Fibroblast of villous mesenchyme (primary cell): Measurements from ENCODE around the gene VPS13A. TPM values are rescaled to one million over a fixed set of nuclear protein-coding genes. Genes with fewer than 3 reads are reported as not detected.

ENCODE experiments used
- DNase-seq: peaks from one replicate; pipeline ENCODE4 v3.0.0-alpha.2; 2010; ENCODE audit warnings: low read depth
- H3K4me3 ChIP-seq: 2 replicates; pipeline ENCODE4 v1.5.1; 2011; ENCODE audit warnings: low read depth, mild to moderate bottlenecking, low read length
- total RNA-seq: library from RNA; depleted of rRNA; stranded (reverse); fragments of >200 nt; gene quantifications from 2 replicates; pipeline ENCODE4 v1.2.3, GENCODE V29; 2012
- TF ChIP-seq, protein P1 (sequence below): IDR thresholded peaks from 2 replicates; pipeline ENCODE4 v1.5.1; 2012; ENCODE audit warnings: low read depth, mild to moderate bottlenecking, low read length; ENCODE audit not compliant: insufficient read depth

VPS13A gene
- total RNA-seq, 1 donor = 53.1 TPM

- H3K4me3 ChIP-seq = no peak overlapping the region
- TF ChIP-seq, protein P1, sequence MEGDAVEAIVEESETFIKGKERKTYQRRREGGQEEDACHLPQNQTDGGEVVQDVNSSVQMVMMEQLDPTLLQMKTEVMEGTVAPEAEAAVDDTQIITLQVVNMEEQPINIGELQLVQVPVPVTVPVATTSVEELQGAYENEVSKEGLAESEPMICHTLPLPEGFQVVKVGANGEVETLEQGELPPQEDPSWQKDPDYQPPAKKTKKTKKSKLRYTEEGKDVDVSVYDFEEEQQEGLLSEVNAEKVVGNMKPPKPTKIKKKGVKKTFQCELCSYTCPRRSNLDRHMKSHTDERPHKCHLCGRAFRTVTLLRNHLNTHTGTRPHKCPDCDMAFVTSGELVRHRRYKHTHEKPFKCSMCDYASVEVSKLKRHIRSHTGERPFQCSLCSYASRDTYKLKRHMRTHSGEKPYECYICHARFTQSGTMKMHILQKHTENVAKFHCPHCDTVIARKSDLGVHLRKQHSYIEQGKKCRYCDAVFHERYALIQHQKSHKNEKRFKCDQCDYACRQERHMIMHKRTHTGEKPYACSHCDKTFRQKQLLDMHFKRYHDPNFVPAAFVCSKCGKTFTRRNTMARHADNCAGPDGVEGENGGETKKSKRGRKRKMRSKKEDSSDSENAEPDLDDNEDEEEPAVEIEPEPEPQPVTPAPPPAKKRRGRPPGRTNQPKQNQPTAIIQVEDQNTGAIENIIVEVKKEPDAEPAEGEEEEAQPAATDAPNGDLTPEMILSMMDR = no peak
- DNase-seq = peak; percentile 85
Measured at GRCh38 chr9:77163884-77164283, 13.4 kb upstream of the VPS13A start.

- no peak overlapping the region for H3K4me3 ChIP-seq
- TF ChIP-seq, protein P1 = no peak
- no peak for DNase-seq
Measured at GRCh38 chr9:77166193-77166592, 11.1 kb upstream of the VPS13A start.

GRCh38 chr9:77170991-77171699 lies 6.2 kb upstream of the VPS13A start:
- DNase-seq = no peak
- no peak overlapping the region for H3K4me3 ChIP-seq
- TF ChIP-seq, protein P1 = no peak

DNA sequence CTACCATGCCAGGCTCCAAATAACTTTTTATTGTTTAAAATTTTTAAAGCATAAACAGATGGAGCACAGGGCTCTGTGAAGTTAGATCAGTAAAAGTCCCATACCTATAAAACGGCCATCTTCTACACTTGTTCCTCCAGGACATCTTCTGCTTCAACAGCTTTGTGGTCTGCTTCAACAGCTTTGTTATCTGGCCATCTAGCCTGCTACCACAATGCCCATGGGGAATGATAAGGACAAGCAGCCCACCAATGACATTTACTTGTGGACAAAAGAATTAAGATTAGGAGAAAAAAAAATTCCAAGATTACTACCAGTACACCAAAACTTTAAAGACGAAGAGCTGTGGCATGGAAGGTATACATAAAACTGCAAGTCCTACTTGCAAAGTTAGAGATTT lies 2.2 kb upstream of the VPS13A start:
- TF ChIP-seq, protein P1 = no peak
- H3K4me3 ChIP-seq = no peak overlapping the region
- DNase-seq = no peak

- no peak overlapping the region for H3K4me3 ChIP-seq
- TF ChIP-seq, protein P1 = no peak
- no peak for DNase-seq
Measured at GRCh38 chr9:77176106-77176505, 1.2 kb upstream of the VPS13A start.

DNA sequence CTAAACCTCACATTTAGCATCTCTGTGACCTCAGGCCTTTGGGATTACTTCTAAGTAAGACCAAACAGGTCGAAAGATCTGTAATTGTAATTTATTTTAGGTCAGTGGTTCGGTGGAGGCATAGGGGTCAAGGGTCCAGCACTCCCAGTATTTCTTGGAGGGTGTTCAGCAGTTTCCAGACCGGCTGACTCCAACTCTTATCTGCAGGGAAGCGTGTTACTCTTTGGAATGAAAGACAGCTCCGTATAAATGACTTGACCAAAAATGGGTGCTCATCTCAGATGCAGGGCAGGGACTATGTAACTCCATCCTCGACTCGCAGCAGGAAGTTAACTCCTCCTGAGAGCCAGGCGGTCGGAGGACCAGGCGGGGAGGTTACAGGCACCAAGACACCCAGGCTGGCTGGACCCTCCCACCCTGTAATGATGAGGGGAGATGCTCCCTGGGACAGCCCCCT lies 620 bp upstream of the VPS13A start:
- TF ChIP-seq, protein P1 = no peak
- peak overlapping the region; percentile 87 for H3K4me3 ChIP-seq
- no peak for DNase-seq
